ENCODE data around the gene DPYSL3.

Gene DPYSL3

GRCh38 chr5:147467973-147468508, 41.8 kb downstream of the DPYSL3 start:
- no peak for DNase-seq

DNA sequence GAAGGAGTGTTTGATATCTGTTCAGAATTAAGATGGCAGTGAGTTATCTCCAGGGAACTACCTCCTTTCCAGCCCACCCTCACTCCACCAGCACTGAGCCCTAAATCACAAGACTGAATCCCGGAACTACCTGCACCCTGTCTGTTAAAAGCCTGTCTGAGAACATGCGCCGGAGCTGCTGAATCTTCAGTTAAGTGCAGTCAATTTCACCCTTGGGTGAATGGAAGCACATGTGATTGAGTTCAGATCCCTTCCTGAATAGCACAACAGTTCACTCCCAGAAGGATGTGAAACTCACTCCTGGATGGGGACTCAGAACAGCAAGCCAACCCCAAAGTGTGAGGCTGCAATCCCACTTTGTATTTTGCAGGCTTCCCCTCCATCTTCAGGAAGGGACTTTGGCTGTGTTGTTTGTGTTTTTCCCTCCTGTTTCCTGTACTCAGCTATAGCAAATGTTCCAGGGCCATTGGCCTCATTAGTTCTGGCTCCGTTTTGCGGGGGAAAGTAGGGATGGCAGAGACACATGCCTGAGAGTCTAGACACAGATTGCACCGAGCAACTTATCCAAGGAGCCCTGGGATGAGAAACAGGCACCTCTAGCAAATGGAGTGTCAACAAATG, 43.4 kb downstream of the DPYSL3 start:
- no peak for DNase-seq

DNA sequence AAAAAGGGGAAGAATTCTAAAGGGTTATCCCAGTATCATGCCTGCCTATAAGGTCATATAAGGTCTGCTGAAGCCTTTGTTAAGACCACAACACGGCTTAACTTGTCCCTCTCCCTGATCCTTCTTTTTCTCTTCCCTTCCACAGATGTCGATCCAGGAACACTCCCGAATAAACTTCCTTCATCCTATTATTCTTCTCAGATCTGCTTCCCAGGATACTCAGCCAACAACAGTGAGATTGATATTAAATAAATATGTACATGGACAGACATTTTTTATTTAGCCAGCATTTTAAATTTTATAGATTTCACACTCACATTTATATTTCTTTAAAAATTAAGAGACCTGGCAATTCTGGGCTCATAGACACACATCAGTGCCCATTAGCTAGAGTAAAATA, 44.1 kb downstream of the DPYSL3 start:
- no peak for DNase-seq

DNA sequence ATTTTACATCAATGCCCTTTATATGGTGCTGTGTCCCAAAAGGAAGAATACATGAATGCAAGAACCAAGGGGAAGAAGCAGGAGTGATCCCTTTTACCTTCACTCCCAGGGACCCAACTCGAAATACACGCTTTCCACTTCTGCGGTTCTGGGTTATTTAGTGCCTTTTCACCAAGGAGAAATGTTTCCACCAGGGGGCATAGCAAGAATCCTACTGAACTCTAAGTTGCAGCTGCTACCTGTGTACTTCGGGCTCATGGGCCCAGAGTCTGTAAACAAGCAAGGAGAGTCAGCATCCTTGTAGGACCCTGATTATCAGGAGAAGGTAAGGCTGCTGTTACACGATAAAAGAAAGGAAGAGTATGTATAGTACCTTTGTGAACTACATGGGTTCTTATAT, 45.7 kb downstream of the DPYSL3 start:
- DNase-seq: no peak

DNA sequence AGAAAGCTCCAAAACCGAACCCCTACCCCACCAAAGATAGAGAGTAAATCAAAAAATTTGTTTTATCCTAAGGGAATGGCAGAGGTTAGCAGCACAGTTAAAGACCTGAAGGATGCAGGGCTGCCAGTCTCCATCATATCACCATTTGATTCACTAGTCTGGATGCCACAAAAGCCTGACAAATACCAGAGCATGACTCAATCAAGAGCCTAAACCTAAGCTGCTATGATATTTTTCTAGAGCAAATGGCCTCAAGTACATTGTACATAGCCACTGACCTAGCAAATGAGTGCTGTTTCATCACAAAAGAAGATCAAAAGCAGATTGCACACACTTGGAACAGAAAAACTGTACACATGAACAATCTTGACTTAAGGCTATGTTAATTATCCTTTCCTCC, 48.0 kb downstream of the DPYSL3 start:
- DNase-seq: no peak

- no peak for DNase-seq
Observed at GRCh38 chr5:147460380-147460779, 49.5 kb downstream of the DPYSL3 start.

- DNase-seq: no peak
Observed at GRCh38 chr5:147458581-147458980, 51.3 kb downstream of the DPYSL3 start.

GRCh38 chr5:147455822-147456450, 53.9 kb downstream of the DPYSL3 start:
- DNase-seq: no peak

- DNase-seq: no peak
Observed at GRCh38 chr5:147454996-147455677, 54.7 kb downstream of the DPYSL3 start.

DNA sequence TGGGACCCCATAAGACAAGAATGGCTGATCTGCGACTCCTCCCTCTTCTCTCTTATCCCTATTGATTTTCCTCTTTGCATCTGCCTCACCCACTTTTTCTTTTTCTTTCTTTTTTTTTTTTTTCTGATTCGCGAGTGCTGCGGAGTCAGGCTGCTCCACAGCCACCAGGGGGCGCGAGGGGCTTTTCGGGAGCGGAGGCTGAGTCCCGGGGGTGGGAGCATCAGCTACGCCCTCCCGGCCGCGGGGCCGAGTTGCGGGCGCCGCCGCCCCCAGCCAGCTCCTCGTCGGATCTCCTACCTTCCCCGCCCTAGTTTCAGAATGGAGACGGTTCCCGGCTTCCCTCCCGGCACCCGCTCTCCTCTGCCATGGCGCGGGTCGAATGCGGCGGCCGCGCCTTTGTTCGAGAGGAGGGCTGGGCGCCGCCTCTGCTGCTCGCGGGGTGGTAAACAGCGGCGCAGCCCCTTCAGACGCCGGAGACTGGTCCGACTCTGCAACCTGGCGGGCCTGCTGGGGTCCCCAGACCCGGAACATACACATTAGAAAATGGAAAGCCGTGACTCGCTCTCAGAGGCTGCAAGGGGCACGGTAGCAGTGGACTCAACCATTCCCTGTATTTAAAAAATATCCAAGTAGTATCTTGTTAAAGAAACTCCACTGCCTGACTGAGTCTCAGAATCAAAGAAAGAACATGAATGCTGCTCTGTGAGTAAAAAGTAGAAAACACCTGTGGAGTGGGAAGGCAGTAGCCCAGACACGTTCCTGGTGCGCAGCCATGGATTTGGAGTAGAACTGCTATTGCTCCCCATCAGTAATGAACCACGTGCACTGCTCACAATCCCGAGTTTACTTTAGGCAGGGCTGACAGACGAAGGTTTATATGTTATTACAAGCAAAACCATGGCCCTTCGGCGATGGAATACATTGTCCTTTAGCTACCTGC, 55.7 kb downstream of the DPYSL3 start:
- DNase-seq: peak; percentile 87

GRCh38 chr5:147452165-147452811, 57.6 kb downstream of the DPYSL3 start:
- DNase-seq: no peak

DNA sequence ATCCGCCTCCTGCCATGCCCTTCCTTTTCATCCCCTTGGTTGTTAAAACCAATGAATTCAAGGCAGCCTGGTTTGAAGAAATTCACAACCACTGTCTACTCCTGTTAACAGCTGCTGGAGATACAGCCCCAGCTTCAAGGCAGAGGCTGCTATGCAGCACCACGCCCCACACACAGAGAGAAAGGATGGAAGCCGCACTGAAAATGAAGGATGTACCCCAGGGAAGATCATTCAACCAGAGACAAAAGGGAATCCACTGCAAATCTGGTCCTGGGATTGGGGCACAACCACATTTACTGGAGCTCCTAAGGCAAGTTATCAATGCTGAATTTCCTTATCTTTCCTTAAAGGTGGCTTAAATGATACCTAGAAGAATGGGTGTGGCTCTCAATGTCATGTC, 58.7 kb downstream of the DPYSL3 start:
- DNase-seq: no peak

DNA sequence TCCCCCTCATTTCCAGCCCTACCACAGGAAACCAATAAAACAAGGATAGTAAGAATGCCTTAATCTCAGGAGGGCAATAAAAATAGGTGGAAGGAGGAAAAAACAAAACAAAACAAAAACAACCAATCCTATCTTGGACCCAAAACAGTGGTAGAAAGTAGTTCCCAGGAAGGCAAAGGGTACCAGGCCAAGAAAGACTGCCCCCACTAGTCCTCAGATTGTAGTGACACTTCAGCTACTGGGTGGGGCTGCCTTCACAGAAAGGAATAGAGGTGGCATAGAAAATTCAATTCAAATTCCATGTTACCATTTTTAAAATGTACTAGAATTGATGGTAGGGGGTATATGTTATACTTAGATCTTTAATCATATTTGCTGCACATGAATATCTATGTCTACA, 59.3 kb downstream of the DPYSL3 start:
- DNase-seq: no peak

DNA sequence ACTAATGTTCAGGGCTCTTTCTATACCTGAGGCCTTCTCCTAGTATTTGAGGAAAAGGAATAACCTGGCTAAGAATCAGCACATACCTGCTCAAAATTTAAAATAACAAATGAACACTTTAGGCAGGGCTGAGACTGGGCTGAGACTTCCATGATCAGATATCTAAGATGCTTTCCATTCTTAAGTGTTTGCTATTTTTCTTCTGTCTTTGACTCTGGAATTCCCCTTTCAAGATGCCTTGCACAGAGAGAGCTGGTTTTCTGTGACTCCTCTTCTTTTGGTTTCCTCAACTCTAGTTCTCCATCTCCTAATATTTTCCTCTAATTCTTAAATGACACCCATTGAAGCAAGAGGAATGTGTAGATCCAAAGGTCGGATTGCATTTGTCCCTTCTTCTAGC, 61.1 kb downstream of the DPYSL3 start:
- DNase-seq: no peak

DNA sequence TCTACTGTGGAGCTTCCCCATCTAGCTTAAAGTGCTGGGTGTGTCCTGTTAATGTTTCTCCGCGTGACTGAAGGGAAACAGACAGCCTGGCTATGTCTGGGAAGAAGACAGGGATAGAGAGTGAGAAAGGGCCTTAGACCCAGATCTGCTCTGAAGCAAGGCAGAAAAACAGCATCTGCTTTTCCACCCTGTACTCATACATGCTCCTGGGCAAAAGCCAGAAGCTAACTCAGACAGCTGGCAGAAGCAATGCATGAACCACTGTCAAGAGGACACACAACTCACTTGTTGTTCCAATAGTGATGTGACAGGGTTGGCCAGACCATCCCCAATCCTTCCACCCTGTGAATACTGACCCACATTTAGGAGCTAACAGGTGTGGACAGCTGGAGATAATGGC, 63.3 kb downstream of the DPYSL3 start:
- no peak for DNase-seq

GRCh38 chr5:147445917-147446316, 64.0 kb downstream of the DPYSL3 start:
- no peak for DNase-seq

- DNase-seq: no peak
Observed at GRCh38 chr5:147445090-147445489, 64.8 kb downstream of the DPYSL3 start.

DNA sequence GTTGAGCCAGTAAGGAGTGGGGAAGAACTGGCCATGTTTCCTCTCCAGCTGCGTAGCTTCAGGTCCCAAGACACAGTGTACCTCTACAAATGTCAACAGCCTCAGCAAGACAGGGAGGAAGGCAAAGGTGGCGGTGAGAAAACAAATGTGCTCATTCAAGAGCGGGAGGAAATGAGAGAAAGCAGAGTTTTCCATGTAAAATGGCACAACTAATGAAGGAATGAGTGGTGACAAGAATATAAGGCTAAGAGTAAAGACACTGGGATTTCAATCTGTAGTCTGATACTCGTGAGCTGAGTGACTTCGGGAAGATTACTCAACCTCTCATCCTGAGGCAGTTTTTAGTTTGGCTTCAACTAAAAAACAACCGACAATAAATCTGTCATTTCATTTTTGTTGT, 67.6 kb downstream of the DPYSL3 start:
- no peak for DNase-seq

DNA sequence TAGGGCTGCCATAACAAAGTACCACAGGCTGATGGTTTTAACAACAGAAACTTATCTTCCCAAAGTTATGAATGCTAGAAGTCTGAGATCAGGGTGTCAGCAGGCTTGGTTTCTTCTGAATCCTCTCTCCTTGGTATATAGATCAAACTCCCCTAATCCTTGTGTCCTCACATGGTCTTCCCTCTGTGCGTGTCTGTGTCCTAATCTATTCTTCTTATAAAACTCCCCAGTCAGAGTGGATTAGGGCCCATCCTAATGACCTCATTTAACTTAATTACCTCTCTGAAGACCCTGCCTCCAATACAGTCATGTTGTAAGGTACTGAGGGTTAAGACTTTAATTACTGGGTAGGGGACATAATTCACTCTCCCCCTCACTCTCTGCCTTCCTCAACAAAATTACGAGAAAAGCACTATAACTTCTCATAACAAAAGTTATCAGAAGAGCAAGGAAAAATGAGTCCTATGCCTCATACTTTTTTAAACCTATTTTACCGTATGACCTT, 68.6 kb downstream of the DPYSL3 start:
- no peak for DNase-seq

GRCh38 chr5:147439254-147439653, 70.6 kb downstream of the DPYSL3 start:
- DNase-seq: no peak

DNA sequence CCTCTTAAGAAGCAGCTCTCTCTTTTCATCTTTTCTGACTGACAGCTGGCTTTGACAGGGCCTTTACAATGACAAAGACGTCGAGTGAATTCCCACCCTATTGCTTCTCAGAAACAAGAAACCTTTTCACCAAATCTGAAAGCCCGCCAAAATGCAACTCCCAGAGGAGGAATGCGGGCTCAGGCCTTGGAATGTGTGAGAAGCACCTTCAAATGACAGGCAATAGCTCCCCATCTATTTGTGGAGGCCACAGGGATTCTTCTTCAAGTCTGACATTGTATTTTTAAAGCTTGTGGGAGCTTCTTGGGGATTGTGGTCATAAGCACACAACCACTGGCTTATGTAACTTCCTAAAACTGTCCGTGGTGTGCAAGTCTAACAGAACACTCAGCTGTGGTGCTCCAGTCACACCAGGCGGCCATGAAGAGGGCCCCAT, 72.7 kb downstream of the DPYSL3 start:
- no peak for DNase-seq

DNA sequence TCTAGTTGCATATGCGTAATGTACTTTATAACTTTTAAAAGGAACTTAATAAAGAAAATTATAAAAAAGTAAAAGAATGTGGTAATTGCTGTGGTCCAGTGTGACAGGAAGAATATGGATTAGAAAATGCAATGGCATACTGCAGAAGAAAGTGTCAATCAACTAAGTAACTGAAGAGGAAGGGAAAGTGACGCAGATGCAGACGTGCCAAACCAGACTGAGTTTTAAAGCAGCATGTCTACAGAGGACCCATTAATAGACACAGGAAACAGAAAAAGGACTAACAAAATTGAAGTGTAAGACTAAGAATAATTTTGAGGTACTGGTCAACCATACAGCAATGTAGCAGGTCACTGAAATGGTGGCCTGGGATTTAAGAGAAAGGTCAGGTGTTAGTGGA, 73.3 kb downstream of the DPYSL3 start:
- DNase-seq: no peak

Measured in activated CD8-positive, alpha-beta memory T cell treated with anti-CD3 and anti-CD28 coated beads for 24 hours (primary cell).